ENCODE data around the gene KCNIP4. TPM values are rescaled to one million over a fixed set of nuclear protein-coding genes. Genes with fewer than 3 reads are reported as not detected.

Gene KCNIP4
- total and polyA plus RNA-seq, 8 donors, result 0.05 TPM; not detected in 7

DNA sequence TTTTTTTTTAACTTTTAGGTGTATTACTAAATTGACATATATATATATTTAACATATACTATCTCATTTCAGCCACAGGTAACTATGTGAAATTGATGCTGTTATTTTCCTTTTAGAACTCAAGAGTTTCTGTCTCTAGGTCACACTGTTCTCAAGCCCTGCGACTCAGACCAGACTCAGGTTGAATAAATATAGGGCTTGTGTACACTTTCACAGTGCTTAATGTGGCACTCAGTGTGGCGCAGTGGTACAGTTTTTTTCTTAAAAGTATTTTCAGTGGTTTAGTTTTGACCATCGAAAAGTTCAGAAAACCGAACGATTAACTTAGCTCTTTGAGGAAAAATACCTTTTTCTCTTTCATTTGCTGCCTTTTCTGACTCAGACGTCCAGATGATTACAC is 1223.7 kb downstream of the KCNIP4 start:
- H3K27ac ChIP-seq, result no peak overlapping the region
- DNase-seq (no peak), FAIRE-seq (no peak), ATAC-seq (no peak)
- no peaks in the 10 kb centered on the region for H3K9me3 ChIP-seq
- WGBS, 2 donors, result 60 to 76% methylated on average over 6 of the region's 6 CpGs
- intact Hi-C loops (cut with DNase I), result no loop called here
- H3K27me3 ChIP-seq, result no peaks in the 10 kb centered on the region
- H3K36me3 ChIP-seq, result peaks cover 3 to 33% (median 17%) of the 10 kb centered on the region in 3 donors
- H3K4me3 ChIP-seq, result no peak overlapping the region
- TF ChIP-seq, protein P1, sequence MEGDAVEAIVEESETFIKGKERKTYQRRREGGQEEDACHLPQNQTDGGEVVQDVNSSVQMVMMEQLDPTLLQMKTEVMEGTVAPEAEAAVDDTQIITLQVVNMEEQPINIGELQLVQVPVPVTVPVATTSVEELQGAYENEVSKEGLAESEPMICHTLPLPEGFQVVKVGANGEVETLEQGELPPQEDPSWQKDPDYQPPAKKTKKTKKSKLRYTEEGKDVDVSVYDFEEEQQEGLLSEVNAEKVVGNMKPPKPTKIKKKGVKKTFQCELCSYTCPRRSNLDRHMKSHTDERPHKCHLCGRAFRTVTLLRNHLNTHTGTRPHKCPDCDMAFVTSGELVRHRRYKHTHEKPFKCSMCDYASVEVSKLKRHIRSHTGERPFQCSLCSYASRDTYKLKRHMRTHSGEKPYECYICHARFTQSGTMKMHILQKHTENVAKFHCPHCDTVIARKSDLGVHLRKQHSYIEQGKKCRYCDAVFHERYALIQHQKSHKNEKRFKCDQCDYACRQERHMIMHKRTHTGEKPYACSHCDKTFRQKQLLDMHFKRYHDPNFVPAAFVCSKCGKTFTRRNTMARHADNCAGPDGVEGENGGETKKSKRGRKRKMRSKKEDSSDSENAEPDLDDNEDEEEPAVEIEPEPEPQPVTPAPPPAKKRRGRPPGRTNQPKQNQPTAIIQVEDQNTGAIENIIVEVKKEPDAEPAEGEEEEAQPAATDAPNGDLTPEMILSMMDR (IDR thresholded peaks at IDR 0.05), result no peak
- H3K4me1 ChIP-seq, result no peaks in the 10 kb centered on the region

DNA sequence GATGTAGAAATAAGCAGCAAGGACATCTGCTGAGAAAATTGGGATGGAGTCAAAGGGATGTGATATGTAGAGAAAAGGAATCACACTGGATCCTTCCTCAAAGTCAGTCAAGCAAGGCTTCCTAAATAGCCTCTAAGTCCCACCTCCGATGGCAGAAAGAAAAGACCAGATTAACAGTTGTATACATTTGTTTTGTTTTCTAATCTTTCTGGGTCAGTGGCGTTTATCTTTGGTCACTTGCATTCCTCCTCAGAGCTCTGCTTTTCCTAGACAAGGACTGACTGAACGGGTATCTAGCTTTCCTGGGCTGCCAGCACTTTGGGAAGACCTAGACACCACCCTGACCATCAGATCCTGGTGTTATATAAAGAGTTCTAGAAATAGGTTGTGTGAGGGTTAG is 1225.1 kb downstream of the KCNIP4 start:
- no peak for DNase-seq
- intact Hi-C loops (cut with DNase I), result no loop called here

DNA sequence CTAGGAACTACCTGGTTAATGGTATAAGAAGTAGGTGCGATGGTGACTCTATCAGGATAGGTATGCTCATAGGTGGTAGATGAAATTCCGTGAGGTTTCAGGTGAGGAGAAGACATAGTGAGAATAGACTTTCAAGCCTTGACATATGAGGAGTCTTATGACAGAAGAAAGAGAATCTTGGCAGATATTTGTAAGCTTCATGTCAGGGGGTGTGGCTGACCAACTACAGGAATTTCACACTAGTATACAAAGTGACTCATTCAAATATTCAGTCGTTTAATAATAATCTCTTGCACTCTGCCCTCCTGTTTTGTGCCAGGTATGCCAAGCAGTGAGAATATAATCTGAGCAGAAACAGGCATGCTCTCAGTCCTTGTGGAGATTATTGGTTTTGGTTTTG is 1225.6 kb downstream of the KCNIP4 start:
- H3K36me3 ChIP-seq, result peaks cover 0 to 28% (median 10%) of the 10 kb centered on the region in 3 donors
- no peak overlapping the region for H3K27ac ChIP-seq
- no peaks in the 10 kb centered on the region for H3K4me1 ChIP-seq
- no peaks in the 10 kb centered on the region for H3K9me3 ChIP-seq
- intact Hi-C loops (cut with DNase I), result no loop called here
- FAIRE-seq (no peak), DNase-seq (no peak), ATAC-seq (no peak)
- TF ChIP-seq, protein P1 (IDR thresholded peaks at IDR 0.05), result no peak
- H3K4me3 ChIP-seq, result no peak overlapping the region
- WGBS, 2 donors, result 54 to 63% methylated on average over 3 of the region's 3 CpGs
- H3K27me3 ChIP-seq, result no peaks in the 10 kb centered on the region

More for the DNA sequence above, 1225.1 kb downstream of the KCNIP4 start:
- Histone ChIP-seq H3K27ac (no peak overlapping the region), H3K36me3 (peaks cover under 1 to 32% (median 15%) of the 10 kb centered on the region in 3 donors), H3K4me3 (no peak overlapping the region), H3K27me3 (no peaks in the 10 kb centered on the region), H3K9me3 (no peaks in the 10 kb centered on the region), H3K4me1 (no peaks in the 10 kb centered on the region)
- FAIRE-seq, result no peak
- ATAC-seq, result no peak
- TF ChIP-seq, protein P1 (IDR thresholded peaks at IDR 0.05), result no peak
- 76 to 82% methylated on average over 3 of the region's 3 CpGs for WGBS, 2 donors

DNA sequence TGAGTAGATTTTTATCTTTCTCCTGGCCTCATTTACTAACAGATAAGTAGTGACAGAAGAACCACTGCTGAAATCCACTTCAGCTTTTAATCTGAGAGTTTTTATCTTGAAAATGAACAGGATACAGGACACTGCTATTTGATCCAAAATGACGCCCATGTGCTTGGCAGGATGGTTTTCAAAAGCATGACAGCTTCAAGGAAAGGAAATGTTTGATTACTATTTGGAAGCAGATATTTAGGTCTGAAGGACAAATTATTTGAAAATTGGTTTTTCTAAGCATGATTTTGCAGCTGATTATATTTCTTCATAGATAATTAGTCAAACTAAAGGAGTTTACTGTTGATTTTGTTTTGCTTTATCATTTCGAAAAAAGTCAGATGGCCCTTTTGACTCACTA is 1237.2 kb downstream of the KCNIP4 start:
- no peak for DNase-seq
- intact Hi-C loops (cut with DNase I), result no loop called here
- peaks cover 0 to 25% (median 0%) of the 10 kb centered on the region in 3 donors for H3K36me3 ChIP-seq

More for the DNA sequence above, 1237.2 kb downstream of the KCNIP4 start:
- Histone ChIP-seq H3K27ac (no peak overlapping the region), H3K4me3 (no peak overlapping the region), H3K27me3 (no peaks in the 10 kb centered on the region), H3K9me3 (no peaks in the 10 kb centered on the region), H3K4me1 (no peaks in the 10 kb centered on the region)
- WGBS, 2 donors, result 88 to 93% methylated on average over 2 of the region's 2 CpGs
- TF ChIP-seq, protein P1 (IDR thresholded peaks at IDR 0.05), result no peak
- ATAC-seq (no peak), FAIRE-seq (no peak)

Measured in pancreas (tissue), 10 donors.